GM19397 (cell line): ENCODE results near the gene ACVR2B.
A peak's percentile ranks its signal among the peaks of the same experiment; 100 is the strongest.

ENCODE experiments used
- ATAC-seq: cut with Tn5 transposase; IDR thresholded peaks from one replicate; pipeline ENCODE4 v1.9.1; 2021; ENCODE audit warnings: mild to moderate bottlenecking, moderate library complexity; ENCODE audit not compliant: unreplicated experiment

Gene ACVR2B

GRCh38 chr3:38480930-38481329 is 27.2 kb downstream of the ACVR2B start:
- ATAC-seq: no peak

GRCh38 chr3:38482951-38483350 is 29.3 kb downstream of the ACVR2B start:
- no peak for ATAC-seq

DNA sequence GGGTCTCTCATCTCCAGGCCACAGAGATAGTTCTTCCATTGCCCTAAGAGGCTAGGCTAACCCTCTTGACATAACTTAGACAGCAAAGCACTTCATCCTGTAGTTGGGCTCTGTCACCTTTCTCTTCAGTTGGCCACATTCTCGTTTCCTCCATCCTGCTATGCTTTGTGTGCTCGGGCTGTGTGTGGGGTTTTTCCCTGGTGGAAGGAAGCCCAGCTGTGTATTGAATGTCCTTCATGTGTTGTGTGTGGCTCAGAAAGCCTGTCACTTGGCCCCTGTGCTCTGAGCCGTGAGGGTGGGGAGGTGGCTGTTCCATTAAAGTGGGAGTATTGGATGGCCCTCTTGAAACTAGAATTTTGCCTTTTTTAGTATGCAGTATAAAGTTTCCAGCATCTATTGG is 33.6 kb downstream of the ACVR2B start:
- peak; percentile 89 for ATAC-seq

DNA sequence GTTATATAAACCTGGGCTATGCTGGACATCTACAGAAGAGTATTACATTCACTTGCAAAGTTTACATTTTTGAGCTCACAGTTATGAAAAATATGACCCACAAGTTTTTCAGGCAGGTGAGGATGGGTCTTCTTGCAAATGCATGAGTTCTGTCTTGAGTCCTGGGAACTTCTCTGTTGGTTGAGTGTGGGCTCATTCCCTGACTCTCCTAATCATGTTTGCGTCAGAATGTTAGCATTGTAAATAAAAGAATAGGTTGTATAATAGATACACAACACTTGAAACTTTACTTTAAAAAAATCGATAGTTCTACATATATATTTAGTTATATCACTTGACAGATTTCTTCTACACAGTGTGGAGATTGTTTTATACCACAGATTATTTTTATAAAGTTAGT is 35.3 kb downstream of the ACVR2B start:
- ATAC-seq: no peak

GRCh38 chr3:38489766-38490165 is 36.1 kb downstream of the ACVR2B start:
- ATAC-seq: no peak

GRCh38 chr3:38490281-38491030 is 36.8 kb downstream of the ACVR2B start:
- ATAC-seq: no peak

DNA sequence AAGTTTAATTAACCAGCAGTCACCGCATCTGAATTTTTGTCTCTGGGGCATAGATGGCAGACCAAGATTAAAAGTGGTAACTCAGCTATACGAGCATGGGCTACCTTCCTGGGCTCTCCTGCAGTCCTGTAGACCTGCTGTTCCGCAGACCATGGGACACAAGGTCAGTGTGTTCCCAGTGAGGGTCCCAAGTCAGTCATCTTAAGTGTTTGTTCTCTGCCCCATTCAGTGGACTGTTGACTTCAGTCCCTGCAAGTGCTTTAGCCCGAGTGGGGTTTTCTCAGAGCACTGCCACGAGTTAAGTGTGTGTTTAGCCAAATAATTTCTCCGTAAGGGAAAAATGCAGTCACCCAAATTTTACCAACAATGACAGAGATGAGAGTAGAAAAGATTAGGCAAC is 37.5 kb downstream of the ACVR2B start:
- ATAC-seq: no peak

DNA sequence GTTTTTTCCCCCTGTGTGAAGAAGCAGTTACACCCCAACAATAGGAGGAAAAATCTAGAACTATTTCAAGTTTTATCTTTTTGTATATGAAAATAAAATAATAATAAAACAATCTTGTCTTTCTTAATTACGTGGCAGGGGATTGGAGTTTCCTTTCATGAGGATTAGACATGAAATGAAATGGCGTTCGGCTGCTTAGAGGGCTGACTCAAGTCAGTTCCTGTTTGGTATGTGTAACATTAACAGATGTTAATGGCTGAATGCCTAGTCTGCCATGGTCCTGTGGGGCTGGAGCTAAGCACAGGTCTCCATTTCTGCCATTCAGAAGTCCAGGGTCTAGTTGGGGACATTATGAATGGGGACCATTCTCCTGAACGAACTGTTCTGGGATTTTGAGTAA is 39.3 kb downstream of the ACVR2B start:
- no peak for ATAC-seq

DNA sequence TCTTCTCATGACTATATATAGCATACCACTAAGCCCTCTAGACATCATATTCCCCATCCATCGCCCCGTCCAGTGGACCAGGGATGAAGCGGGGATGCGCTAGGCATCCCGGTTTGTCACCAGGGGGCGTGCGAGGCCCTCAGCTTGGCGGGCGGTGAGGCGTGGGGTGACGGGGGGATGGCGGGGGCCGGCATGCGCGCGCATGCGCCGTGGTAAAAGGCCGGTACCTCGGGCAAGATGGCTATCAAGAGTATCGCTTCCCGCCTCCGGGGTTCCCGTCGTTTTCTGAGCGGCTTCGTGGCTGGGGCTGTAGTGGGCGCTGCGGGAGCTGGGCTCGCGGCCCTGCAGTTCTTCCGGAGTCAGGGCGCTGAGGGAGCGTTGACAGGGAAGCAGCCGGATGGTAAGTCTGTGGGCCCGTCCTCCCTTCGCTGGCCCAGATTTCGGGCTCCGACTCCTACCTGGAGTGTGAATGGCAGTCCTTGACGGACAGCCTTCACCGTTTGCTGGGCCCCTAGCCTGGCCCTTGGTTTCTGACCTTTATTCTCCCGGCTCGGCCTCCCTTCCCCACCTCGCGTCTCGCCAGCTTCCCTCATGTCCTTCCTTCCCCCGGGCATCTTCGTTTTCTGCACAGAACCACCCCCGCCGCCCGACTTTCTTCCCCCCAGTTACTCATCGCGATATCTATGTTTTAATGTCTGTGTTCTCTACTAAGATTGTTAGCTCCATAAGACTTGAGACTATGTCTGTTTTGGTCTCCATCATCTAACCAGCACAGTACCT is 42.6 kb downstream of the ACVR2B start, which contains the start of gene EXOG:
EXOG (plus strand) TSS at position 210 of the 780 bp plus-strand sequence; CDS start at position 238, 28 bp downstream.
- ATAC-seq: peak; percentile 93

GRCh38 chr3:38497031-38497430 is 43.3 kb downstream of the ACVR2B start:
- ATAC-seq: no peak

- no peak for ATAC-seq
These were observed 47.2 kb downstream of the ACVR2B start for GRCh38 chr3:38500688-38501417.

DNA sequence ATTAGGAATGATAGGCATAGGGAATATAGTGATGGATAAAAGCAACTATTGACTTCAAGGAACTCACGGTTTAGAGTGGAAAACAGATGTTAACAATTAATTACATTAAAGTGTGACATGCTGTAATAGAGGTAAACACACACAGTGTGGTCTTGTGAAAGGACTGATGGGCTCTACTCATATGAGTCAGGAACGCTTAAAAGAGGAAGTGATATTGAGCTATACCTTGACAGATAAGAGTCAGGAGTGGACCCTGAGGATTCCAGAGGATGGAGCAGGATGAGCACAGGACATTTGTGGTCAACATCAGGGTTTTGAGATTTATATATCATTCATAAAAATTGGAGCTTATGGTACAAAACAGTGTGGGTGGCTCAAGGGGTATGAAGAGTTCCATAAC is 53.4 kb downstream of the ACVR2B start:
- ATAC-seq: peak; percentile 86

GRCh38 chr3:38509732-38510131 is 56.0 kb downstream of the ACVR2B start:
- ATAC-seq: no peak

GRCh38 chr3:38510631-38511030 is 56.9 kb downstream of the ACVR2B start:
- no peak for ATAC-seq

DNA sequence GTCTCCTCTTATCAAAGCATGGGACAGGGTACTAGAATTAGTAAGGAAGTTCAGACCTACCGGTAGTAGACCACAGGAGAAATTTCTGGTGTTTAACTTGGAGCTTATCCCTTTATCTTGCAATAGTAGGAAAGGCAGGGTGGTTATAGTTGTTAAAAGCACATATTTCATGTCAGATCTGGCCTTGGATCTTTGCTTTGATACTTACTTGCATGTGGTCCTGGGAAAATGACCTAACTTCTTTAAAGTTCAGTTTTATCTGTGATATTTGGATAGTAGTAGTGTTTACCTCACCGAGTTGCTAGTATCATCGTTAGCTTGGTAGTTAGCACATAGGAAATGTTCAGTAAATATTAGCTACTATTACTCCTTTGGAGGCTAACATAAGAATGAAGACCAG is 57.9 kb downstream of the ACVR2B start:
- ATAC-seq: no peak

GRCh38 chr3:38515367-38515766 is 61.7 kb downstream of the ACVR2B start:
- no peak for ATAC-seq

GRCh38 chr3:38516669-38517068 is 63.0 kb downstream of the ACVR2B start:
- no peak for ATAC-seq

- no peak for ATAC-seq
These were observed 65.3 kb downstream of the ACVR2B start for GRCh38 chr3:38519000-38519399.

DNA sequence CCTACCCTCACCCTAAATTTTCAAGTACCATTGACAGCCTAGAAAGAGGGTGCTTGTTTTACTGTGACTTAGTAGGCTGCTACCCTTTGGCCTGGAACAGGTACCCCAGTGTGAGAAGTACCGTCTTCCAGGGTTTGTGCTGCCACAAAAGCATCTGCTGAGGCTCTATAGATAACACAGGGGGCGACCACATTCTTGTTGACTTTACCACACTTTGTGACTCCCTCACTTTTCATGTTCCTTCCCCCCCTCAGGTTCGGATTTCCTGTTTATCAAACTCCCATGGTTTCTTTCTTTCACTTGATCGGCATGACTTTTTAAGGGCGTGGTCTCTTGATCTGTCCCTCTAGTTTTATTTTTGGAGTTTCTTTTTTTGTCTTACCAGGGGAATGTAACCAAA is 66.0 kb downstream of the ACVR2B start:
- no peak for ATAC-seq

- ATAC-seq: peak; percentile 57
These were observed 67.8 kb downstream of the ACVR2B start for GRCh38 chr3:38521391-38521987.

DNA sequence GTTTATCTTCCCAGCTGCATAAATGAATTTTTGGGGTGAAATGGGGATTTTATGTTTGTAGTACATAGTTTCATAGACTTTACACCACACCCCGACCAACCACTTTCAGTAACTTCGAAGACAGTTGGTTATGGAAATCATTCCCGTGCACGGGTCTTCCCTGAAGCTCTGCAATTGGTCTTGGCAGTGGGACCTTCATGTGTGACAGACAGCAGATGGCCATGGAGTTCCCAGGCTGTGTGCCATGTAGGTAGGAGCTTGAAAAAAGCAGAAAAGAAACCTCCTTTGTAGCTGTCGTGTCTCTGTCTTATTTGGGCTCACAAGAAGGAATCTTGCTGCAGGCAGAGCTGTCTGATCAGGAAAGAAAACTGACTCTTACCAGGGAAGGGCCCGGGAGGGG is 68.3 kb downstream of the ACVR2B start:
- no peak for ATAC-seq
